GM12864 (cell line): ENCODE measurements around the gene PRR22.
"Not testable (repeated sequence)": the region's sequence is repeated elsewhere in the genome, so short reads cannot be mapped to it uniquely, and the experiment has no call there.

Experiments used
- DNase-seq: peaks from one replicate; pipeline ENCODE4 v3.0.0-alpha.2; 2011; ENCODE audit warnings: low read depth
- H3K4me3 ChIP-seq: 2 replicates; pipeline ENCODE4 v1.5.1; 2011; ENCODE audit warnings: mild to moderate bottlenecking, low read depth, low read length, control low read depth
- TF ChIP-seq, protein P1 (sequence below): IDR thresholded peaks from 2 replicates; pipeline ENCODE4 v1.5.1; 2011; ENCODE audit warnings: low read depth, mild to moderate bottlenecking, moderate library complexity, low read length, control low read depth, inconsistent platforms; ENCODE audit errors: missing control alignments

PRR22 gene

GRCh38 chr19:5785423-5785822 lies 877 bp upstream of the PRR22 start:
- TF ChIP-seq, protein P1, sequence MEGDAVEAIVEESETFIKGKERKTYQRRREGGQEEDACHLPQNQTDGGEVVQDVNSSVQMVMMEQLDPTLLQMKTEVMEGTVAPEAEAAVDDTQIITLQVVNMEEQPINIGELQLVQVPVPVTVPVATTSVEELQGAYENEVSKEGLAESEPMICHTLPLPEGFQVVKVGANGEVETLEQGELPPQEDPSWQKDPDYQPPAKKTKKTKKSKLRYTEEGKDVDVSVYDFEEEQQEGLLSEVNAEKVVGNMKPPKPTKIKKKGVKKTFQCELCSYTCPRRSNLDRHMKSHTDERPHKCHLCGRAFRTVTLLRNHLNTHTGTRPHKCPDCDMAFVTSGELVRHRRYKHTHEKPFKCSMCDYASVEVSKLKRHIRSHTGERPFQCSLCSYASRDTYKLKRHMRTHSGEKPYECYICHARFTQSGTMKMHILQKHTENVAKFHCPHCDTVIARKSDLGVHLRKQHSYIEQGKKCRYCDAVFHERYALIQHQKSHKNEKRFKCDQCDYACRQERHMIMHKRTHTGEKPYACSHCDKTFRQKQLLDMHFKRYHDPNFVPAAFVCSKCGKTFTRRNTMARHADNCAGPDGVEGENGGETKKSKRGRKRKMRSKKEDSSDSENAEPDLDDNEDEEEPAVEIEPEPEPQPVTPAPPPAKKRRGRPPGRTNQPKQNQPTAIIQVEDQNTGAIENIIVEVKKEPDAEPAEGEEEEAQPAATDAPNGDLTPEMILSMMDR: no peak
- no peak overlapping the region for H3K4me3 ChIP-seq
- DNase-seq: no peak

GRCh38 chr19:5782945-5783919 lies 1.3 kb downstream of the PRR22 start:
- DNase-seq: no peak
- TF ChIP-seq, protein P1: no peak
- H3K4me3 ChIP-seq: no peak overlapping the region

GRCh38 chr19:5782322-5782721 lies 2.2 kb downstream of the PRR22 start:
- no peak for DNase-seq
- TF ChIP-seq, protein P1: no peak
- H3K4me3 ChIP-seq: no peak overlapping the region

- H3K4me3 ChIP-seq, DNase-seq: not testable (repeated sequence)
These were observed 3.6 kb downstream of the PRR22 start for GRCh38 chr19:5780916-5781315.

DNA sequence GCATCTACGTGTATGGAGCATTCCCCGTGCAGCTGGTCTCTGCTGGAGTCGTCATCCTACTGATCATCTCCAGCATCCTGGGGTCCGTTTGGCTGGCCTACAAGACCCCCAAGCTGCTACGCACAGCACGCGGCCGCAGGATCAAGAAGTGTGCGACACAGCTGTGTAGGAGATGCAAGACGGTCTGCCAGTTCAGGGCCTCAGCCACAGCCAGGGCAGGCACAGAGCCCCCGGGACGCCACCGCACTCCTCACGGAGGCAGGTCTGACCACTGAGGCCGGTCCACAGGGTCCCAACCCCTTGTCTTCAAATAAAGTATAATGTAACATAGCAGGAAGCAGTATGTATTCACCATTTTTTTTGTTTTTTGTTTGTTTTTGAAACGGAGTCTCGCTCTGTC lies 6.1 kb downstream of the PRR22 start:
- DNase-seq: no peak
- TF ChIP-seq, protein P1: no peak
- H3K4me3 ChIP-seq: no peak overlapping the region

- DNase-seq: no peak
- TF ChIP-seq, protein P1: no peak
- H3K4me3 ChIP-seq: no peak overlapping the region
These were observed 8.8 kb downstream of the PRR22 start for GRCh38 chr19:5775668-5776309.

- TF ChIP-seq, protein P1: no peak
- DNase-seq: no peak
- H3K4me3 ChIP-seq: no peak overlapping the region
These were observed 9.6 kb downstream of the PRR22 start for GRCh38 chr19:5774921-5775320.
